Measurements from ENCODE around the gene ZSCAN31. TPM values are rescaled to one million over a fixed set of nuclear protein-coding genes. Genes with fewer than 3 reads are reported as not detected.
"Not testable (repeated sequence)": the region's sequence is repeated elsewhere in the genome, so short reads cannot be mapped to it uniquely, and the experiment has no call there.

Gene ZSCAN31
- 16.5 TPM for total RNA-seq

- peak; percentile 94 for DNase-seq
Measured at GRCh38 chr6:28335564-28336283, at the start of gene ZSCAN31. TSS of gene ZSCAN31 (minus strand) at chr6:28336148. CDS start at chr6:28329683, 6,465 bp downstream.

- no peak for DNase-seq
Measured at GRCh38 chr6:28384143-28384533, 48.2 kb upstream of the ZSCAN31 start.

- DNase-seq = peak; percentile 62
Measured at GRCh38 chr6:28383235-28384142, 47.5 kb upstream of the ZSCAN31 start.

- no peak for DNase-seq
Measured at GRCh38 chr6:28380381-28380780, 44.4 kb upstream of the ZSCAN31 start.

GRCh38 chr6:28378644-28379043, 42.7 kb upstream of the ZSCAN31 start:
- DNase-seq = no peak

GRCh38 chr6:28377879-28378278, 41.9 kb upstream of the ZSCAN31 start:
- DNase-seq = no peak

GRCh38 chr6:28373925-28374324, 38.0 kb upstream of the ZSCAN31 start:
- DNase-seq = no peak

- DNase-seq = no peak
Measured at GRCh38 chr6:28371706-28372451, 35.9 kb upstream of the ZSCAN31 start.

- DNase-seq = no peak
Measured at GRCh38 chr6:28371280-28371679, 35.3 kb upstream of the ZSCAN31 start.

- DNase-seq = no peak
Measured at GRCh38 chr6:28370440-28370839, 34.5 kb upstream of the ZSCAN31 start.

GRCh38 chr6:28369463-28369862, 33.5 kb upstream of the ZSCAN31 start:
- no peak for DNase-seq

GRCh38 chr6:28368522-28368921, 32.6 kb upstream of the ZSCAN31 start:
- no peak for DNase-seq

- not testable (repeated sequence) for DNase-seq
Measured at GRCh38 chr6:28365590-28365989, 29.6 kb upstream of the ZSCAN31 start.

- DNase-seq = no peak
Measured at GRCh38 chr6:28360961-28361360, 25.0 kb upstream of the ZSCAN31 start.

- not testable (repeated sequence) for DNase-seq
Measured at GRCh38 chr6:28359562-28359961, 23.6 kb upstream of the ZSCAN31 start.

- peak; percentile 20 for DNase-seq
Measured at GRCh38 chr6:28357036-28357435, 21.1 kb upstream of the ZSCAN31 start.

- no peak for DNase-seq
Measured at GRCh38 chr6:28356666-28357020, 20.7 kb upstream of the ZSCAN31 start.

- DNase-seq = peak; percentile 68
Measured at GRCh38 chr6:28355743-28356665, 20.1 kb upstream of the ZSCAN31 start.

GRCh38 chr6:28354688-28355554, 19.0 kb upstream of the ZSCAN31 start:
- no peak for DNase-seq

- DNase-seq = peak; percentile 43
Measured at GRCh38 chr6:28353981-28354676, 18.2 kb upstream of the ZSCAN31 start.
